NT2/D1 (cell line): Measurements from ENCODE around the gene WNK4.

Experiments
- SUZ12 ChIP-seq: IDR thresholded peaks from 2 replicates; pipeline ENCODE4 v1.6.1; 2011; ENCODE audit not compliant: insufficient read length, insufficient read depth; ENCODE audit errors: extremely low read depth
- YY1 ChIP-seq: IDR thresholded peaks from 2 replicates; pipeline ENCODE4 v1.6.1; 2011; ENCODE audit not compliant: insufficient read length, insufficient read depth
- ZNF274 ChIP-seq: IDR thresholded peaks from 2 replicates; pipeline ENCODE4 v1.6.1; 2011; ENCODE audit warnings: mild to moderate bottlenecking, low read depth, low read length

GRCh38 chr17:42781639-42782165 lies 1.3 kb downstream of the WNK4 start:
- no peak for TF ChIP-seq YY1
- TF ChIP-seq ZNF274, result no peak
- no peak for TF ChIP-seq SUZ12
